HFFc6 (cell line): ENCODE measurements around the gene MYRIP. TPM values are rescaled to one million over a fixed set of nuclear protein-coding genes. Genes with fewer than 3 reads are reported as not detected.
"Not testable (repeated sequence)": the region's sequence is repeated elsewhere in the genome, so short reads cannot be mapped to it uniquely, and the experiment has no call there.

ENCODE experiments used
- DNase-seq: peaks from one replicate; pipeline ENCODE4 v3.0.0-alpha.2; 2018
- H3K27ac Mint-ChIP-seq: 2 replicates; pipeline ENCODE4 v1.8.0; 2020; ENCODE audit warnings: mild to moderate bottlenecking, mixed read lengths
- H3K27me3 Mint-ChIP-seq: 2 replicates; pipeline ENCODE4 v1.8.0; 2021; ENCODE audit warnings: mild to moderate bottlenecking, moderate library complexity, mixed read lengths; ENCODE audit not compliant: insufficient read depth
- H3K36me3 Mint-ChIP-seq: 2 replicates; pipeline ENCODE4 v1.8.0; 2021; ENCODE audit warnings: low read depth, mixed read lengths
- H3K4me1 Mint-ChIP-seq: 2 replicates; pipeline ENCODE4 v1.8.0; 2020; ENCODE audit warnings: low read depth, mixed read lengths
- H3K4me3 Mint-ChIP-seq: 2 replicates; pipeline ENCODE4 v1.8.0; 2020; ENCODE audit warnings: mild to moderate bottlenecking, moderate library complexity, mixed read lengths
- H3K9me3 Mint-ChIP-seq: 2 replicates; pipeline ENCODE4 v1.8.0; 2020; ENCODE audit warnings: mild to moderate bottlenecking, mixed read lengths
- total RNA-seq, 6 experiments: library from RNA; stranded (reverse); fragmentation: NEBNext Ultra II Directional; extraction: Animal tissue kit (Norgen Biotek cat#: 25700); gene quantifications; 2 replicates in 1 of 6; 3 replicates in 5 of 6; pipeline ENCODE4 v1.2.3, GENCODE V29; 2021
- TF ChIP-seq, protein P1 (sequence below): fragments of 200-600 bp; sonication (generic); IDR thresholded peaks from 2 replicates; pipeline ENCODE4 v1.5.0; 2021; ENCODE audit warnings: antibody characterized with exemption, mild to moderate bottlenecking

The MYRIP gene
- total RNA-seq, 6 experiments from 2014 or later = 0.07 to 0.28 (median 0.13) TPM; not detected in 1

DNA sequence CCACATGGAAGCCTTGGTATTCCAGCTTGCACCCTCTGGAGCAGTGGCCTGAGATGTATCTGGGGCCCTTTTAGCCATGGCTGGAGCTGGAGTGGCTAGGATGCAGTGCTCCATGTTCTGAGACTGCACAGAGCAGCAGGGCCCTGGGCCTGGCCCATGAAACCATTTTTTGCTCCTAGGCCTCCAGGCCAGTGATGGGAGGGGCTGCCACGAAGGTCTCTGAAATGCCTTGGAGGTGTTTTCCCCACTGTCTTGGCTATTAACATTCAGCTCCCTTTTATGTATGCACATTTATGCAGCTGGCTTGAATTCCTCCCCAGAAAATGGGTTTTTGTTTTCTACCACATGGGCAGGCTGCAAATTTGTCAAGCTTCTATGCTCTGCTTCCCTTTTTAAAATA is 43.0 kb upstream of the MYRIP start:
- Mint-ChIP-seq H3K27ac (no peak overlapping the region), H3K4me1 (no peaks in the 10 kb centered on the region), H3K36me3 (no peaks in the 10 kb centered on the region), H3K9me3 (peaks cover 14% of the 10 kb centered on the region), H3K27me3 (no peaks in the 10 kb centered on the region; the same call in 1 of the 2 replicates), H3K4me3 (no peak overlapping the region)
- no peak for DNase-seq
- TF ChIP-seq, protein P1, sequence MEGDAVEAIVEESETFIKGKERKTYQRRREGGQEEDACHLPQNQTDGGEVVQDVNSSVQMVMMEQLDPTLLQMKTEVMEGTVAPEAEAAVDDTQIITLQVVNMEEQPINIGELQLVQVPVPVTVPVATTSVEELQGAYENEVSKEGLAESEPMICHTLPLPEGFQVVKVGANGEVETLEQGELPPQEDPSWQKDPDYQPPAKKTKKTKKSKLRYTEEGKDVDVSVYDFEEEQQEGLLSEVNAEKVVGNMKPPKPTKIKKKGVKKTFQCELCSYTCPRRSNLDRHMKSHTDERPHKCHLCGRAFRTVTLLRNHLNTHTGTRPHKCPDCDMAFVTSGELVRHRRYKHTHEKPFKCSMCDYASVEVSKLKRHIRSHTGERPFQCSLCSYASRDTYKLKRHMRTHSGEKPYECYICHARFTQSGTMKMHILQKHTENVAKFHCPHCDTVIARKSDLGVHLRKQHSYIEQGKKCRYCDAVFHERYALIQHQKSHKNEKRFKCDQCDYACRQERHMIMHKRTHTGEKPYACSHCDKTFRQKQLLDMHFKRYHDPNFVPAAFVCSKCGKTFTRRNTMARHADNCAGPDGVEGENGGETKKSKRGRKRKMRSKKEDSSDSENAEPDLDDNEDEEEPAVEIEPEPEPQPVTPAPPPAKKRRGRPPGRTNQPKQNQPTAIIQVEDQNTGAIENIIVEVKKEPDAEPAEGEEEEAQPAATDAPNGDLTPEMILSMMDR = no peak

DNA sequence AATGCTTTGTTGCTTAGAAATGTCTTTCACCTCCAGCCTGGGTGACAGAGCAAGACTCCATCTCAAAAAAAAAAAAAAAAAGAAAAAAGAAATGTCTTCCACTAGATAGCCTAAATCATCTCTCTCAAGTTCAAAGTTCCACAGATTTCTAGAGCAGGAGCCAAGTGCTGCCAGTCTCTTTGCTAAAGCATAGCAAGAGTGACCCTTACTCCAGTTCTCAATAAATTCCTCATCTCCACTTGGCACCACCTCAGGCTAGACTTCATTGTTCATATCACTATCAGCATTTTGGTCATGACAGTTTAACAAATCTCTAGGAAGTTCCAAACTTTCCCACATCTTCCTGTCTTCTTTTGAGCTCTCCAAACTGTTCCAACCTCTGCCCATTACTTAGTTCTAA is 42.5 kb upstream of the MYRIP start:
- not testable (repeated sequence) for H3K4me3 Mint-ChIP-seq

DNA sequence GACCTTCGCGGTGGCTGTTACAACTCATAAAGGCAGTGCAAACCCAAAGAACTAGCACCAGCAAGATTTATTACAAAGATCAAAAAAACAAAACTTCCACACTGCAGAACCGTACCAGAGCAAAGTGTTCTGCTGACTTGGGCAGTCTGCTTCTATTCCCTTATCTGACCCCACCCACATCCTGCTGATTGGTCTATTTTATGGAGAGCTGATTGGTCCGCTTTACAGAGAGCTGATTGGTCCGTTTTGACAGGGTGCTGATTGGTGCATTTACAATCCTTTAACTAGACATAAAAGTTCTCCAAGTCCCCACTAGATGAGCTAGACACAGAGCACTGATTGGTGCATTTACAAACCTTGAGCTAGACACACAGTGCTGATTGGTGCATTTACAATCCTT is 31.2 kb upstream of the MYRIP start:
- not testable (repeated sequence) for H3K27ac Mint-ChIP-seq, H3K4me3 Mint-ChIP-seq, DNase-seq, H3K36me3 Mint-ChIP-seq, H3K4me1 Mint-ChIP-seq, H3K27me3 Mint-ChIP-seq
- peaks cover 15% of the 10 kb centered on the region for H3K9me3 Mint-ChIP-seq

More for the DNA sequence above, 42.5 kb upstream of the MYRIP start:
- not testable (repeated sequence) for DNase-seq, H3K4me1 Mint-ChIP-seq, H3K27ac Mint-ChIP-seq, H3K27me3 Mint-ChIP-seq, H3K36me3 Mint-ChIP-seq
- peaks cover 14% of the 10 kb centered on the region for H3K9me3 Mint-ChIP-seq

DNA sequence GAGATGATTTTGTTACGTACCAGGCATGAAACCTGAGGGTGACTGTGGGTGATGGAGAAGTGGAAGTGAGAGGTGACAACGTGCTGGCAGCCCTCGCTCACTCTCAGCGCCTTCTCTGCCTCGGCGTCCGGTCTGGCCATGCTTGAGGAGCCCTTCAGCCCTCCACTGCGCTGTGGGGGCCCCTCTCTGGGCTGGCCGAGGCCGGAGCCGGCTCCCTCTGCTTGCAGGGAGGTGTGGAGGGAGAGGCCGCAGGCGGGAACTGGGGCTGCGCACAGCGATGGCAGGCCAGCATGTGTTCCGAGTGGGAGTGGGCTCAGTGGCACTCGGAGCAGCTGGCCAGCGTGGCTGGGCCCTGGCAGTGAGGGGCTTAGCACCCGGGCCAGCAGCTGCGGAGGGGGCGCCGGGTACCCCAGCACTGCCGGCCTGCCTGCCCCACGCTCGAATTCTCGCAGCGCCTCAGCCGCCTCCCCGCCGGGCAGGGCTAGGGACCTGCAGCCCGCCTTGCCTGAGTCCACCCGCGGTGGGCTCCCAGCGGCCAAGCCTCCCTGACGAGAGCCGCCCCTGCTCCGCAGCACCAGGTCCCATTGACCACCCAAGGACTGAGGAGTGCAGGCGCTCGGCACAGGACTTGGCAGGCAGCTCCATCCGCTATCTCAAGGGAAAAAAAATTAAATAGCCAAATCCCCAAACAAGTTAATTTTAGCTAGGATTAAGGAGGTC is 29.7 kb upstream of the MYRIP start:
- DNase-seq = no peak
- no peak overlapping the region for H3K4me3 Mint-ChIP-seq
- H3K27me3 Mint-ChIP-seq = no peaks in the 10 kb centered on the region; the same call in 1 of the 2 replicates
- TF ChIP-seq, protein P1 = no peak
- H3K36me3 Mint-ChIP-seq = no peaks in the 10 kb centered on the region; the same call in 1 of the 2 replicates
- H3K9me3 Mint-ChIP-seq = peaks cover 15% of the 10 kb centered on the region
- H3K27ac Mint-ChIP-seq = no peak overlapping the region
- no peaks in the 10 kb centered on the region for H3K4me1 Mint-ChIP-seq

DNA sequence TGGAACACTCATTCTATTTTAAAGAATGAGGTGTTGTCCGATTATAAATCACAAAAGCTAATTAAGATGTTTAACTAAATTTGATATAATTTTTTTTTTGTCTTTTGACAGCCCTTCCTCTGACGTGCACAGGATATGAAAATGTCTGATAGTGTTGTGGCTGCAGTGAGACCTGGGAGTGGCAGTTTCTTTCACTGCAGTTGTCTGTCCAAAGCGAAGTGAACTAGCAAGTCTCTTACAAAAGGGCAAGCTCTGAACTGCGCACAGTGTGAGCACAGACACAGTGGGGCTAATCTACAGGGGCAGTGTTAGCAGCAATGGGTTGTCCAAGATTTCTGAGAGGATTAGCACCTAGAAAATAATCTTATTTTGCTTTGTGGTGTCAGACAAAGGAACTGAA is 29.1 kb upstream of the MYRIP start:
- no peak for DNase-seq
- Mint-ChIP-seq H3K36me3 (no peaks in the 10 kb centered on the region; the same call in 1 of the 2 replicates), H3K27ac (no peak overlapping the region), H3K27me3 (no peaks in the 10 kb centered on the region; the same call in 1 of the 2 replicates), H3K4me3 (no peak overlapping the region), H3K4me1 (no peaks in the 10 kb centered on the region), H3K9me3 (peaks cover 15% of the 10 kb centered on the region)
- TF ChIP-seq, protein P1 = no peak

DNA sequence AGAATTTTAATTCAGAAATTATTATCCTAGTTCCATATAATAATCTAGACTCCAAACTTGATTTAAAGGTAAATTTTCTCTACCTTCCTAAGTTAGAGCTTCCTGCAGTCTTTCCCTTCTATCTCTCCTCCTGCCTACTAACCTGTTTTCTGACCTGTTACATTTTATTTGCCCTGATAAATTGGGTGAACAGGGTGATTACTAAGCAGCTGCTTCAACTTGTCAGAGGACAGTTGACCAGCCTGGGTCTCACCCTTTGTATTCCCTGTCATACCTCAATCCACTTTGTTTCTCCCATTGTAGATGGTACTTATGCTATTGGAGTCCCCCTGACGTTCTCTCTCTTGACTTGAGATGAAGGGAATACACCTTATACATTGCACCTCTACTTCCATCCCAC is 28.4 kb upstream of the MYRIP start:
- DNase-seq = no peak
- no peak overlapping the region for H3K4me3 Mint-ChIP-seq
- no peak overlapping the region for H3K27ac Mint-ChIP-seq
- peaks cover 15% of the 10 kb centered on the region for H3K9me3 Mint-ChIP-seq
- no peaks in the 10 kb centered on the region for H3K4me1 Mint-ChIP-seq
- no peaks in the 10 kb centered on the region; the same call in 1 of the 2 replicates for H3K27me3 Mint-ChIP-seq
- H3K36me3 Mint-ChIP-seq = no peaks in the 10 kb centered on the region; the same call in 1 of the 2 replicates
- TF ChIP-seq, protein P1 = no peak
